Dermis lymphatic vessel endothelial cell (primary cell): Measurements from ENCODE around the gene PLAGL2. TPM values are rescaled to one million over a fixed set of nuclear protein-coding genes. Genes with fewer than 3 reads are reported as not detected.

Source experiments
- total RNA-seq: library from RNA; depleted of rRNA; stranded (reverse); fragments of >200 nt; gene quantifications from 2 replicates; pipeline ENCODE4 v1.2.1, GENCODE V29; 2014

The PLAGL2 gene, protein sequence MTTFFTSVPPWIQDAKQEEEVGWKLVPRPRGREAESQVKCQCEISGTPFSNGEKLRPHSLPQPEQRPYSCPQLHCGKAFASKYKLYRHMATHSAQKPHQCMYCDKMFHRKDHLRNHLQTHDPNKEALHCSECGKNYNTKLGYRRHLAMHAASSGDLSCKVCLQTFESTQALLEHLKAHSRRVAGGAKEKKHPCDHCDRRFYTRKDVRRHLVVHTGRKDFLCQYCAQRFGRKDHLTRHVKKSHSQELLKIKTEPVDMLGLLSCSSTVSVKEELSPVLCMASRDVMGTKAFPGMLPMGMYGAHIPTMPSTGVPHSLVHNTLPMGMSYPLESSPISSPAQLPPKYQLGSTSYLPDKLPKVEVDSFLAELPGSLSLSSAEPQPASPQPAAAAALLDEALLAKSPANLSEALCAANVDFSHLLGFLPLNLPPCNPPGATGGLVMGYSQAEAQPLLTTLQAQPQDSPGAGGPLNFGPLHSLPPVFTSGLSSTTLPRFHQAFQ
- 2.2 and 2.4 TPM in 2 replicates for total RNA-seq

DNA sequence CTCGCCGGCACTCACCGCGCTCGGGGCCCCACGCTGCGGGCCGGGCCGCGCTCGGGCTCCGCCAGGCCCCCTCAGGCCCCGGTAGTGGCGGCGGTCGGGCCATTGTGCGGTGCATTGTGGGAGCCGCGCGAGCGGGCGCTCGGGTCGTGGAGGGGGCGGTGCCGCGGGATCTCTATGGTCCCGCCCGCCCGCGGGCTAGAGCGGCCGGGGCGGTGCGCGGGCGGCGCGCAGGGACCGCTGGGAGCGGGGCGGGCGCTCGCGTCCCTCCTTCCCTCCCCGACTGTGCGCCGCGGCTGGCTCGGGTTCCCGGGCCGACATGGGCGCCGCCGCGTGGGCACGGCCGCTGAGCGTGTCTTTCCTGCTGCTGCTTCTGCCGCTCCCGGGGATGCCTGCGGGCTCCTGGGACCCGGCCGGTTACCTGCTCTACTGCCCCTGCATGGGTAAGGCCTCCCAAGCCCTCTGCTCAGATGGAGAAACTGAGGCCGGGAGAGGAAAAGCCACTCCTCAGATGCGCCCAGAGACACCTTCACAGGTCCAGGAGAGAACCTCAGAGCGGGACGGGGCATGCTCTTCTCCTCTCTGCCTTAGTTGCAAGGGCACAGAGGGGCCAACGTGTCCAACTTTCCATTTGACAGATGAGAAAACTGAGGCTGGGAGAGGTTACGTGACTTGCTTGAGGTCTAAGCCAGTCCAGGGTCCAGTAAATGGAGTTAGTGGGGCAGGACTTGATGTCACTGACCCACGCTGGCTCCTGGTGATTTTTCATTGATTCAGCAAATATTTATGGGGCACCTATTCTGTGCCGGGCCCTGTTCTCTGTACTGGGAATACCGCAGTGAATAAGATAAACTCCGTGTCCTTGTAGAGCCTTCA, at the start of gene PLAGL2, which contains the start of gene POFUT1:
PLAGL2 (minus strand) TSS at position 118 of the 873 bp plus-strand sequence. CDS start 5,565 bp downstream, outside the sequence.
POFUT1 (plus strand) TSS at position 255 of the 873 bp plus-strand sequence; CDS start at position 317, 62 bp downstream.

Other genes starting within 250 kb of the PLAGL2 start
- gene XKR7, start 239.6 kb downstream of the PLAGL2 start, total RNA-seq = under 0.01 TPM in 1 of 2 replicates, not detected in the other
- 19.3 and 23.8 TPM in 2 replicates for gene CCM2L, start 197.3 kb downstream of the PLAGL2 start, total RNA-seq
- gene HCK, start 155.5 kb downstream of the PLAGL2 start, total RNA-seq = under 0.01 TPM in 1 of 2 replicates, not detected in the other
- 22.2 and 24.9 TPM in 2 replicates for gene TM9SF4, start 98.0 kb downstream of the PLAGL2 start, total RNA-seq
- gene POFUT1, start 137 bp upstream of the PLAGL2 start, total RNA-seq = 33.6 and 34.9 TPM in 2 replicates
- 26.1 and 37.0 TPM in 2 replicates for gene KIF3B, start 69.9 kb upstream of the PLAGL2 start, total RNA-seq
- 39.1 and 39.3 TPM in 2 replicates for gene ASXL1, start 150.6 kb upstream of the PLAGL2 start, total RNA-seq